GM12878 (cell line): ENCODE results near the gene PEAR1. TPM values are rescaled to one million over a fixed set of nuclear protein-coding genes. Genes with fewer than 3 reads are reported as not detected.

Experiments
- ATAC-seq: fragments of 200-7000 bp; cut with Tn5 transposase; 3 replicates; pipeline ENCODE4 v1.9.1; 2020; ENCODE audit warnings: mild to moderate bottlenecking, moderate library complexity
- BruUV-seq: library from RNA; stranded (reverse); fragments of 400-500 nt; replicated peaks from 2 replicates; lab custom pipeline; 2021; lab: Mats Ljungman, UMichigan
- CTCF ChIA-PET: fragments of 300-600 bp; sonication (Branson Sonifier 250); formaldehyde crosslinking; extraction: SDS; loops from one replicate; lab custom pipeline; 2021; ENCODE audit warnings: inconsistent platforms; lab: Yijun Ruan, JAX
- POLR2A ChIA-PET: fragments of 350-600 bp; formaldehyde crosslinking; extraction: SDS; loops from one replicate; lab custom pipeline; 2021; ENCODE audit warnings: inconsistent platforms; lab: Charles Lee
- RAD21 ChIA-PET: fragments of 300-600 bp; sonication (Branson Sonifier 250); formaldehyde crosslinking; loops from one replicate; lab custom pipeline; 2023; ENCODE audit warnings: antibody characterized with exemption; ENCODE audit not compliant: unreplicated experiment; lab: Charles Lee
- SMC1A ChIA-PET: fragments of 300-600 bp; sonication (Branson Sonifier 250); formaldehyde crosslinking; loops from one replicate; lab custom pipeline; 2023; ENCODE audit not compliant: unreplicated experiment, uncharacterized antibody; lab: Charles Lee
- DNase-seq: peaks from one replicate; pipeline ENCODE4 v3.0.0-alpha.2; 2011; ENCODE audit warnings: low read depth, low spot score
- FAIRE-seq: peaks from 3 replicates; lab custom pipeline; 2011; peaks lifted over from hg19 to GRCh38; lab: Jason Lieb, UNC
- H2AFZ ChIP-seq: 2 replicates; pipeline ENCODE4 v1.6.0; 2011; ENCODE audit warnings: low read depth, low read length, control low read depth; ENCODE audit not compliant: control insufficient read depth
- H3K27ac ChIP-seq: 2 replicates; pipeline ENCODE4 v1.5.1; 2011; ENCODE audit warnings: control low read depth; ENCODE audit not compliant: control insufficient read depth, insufficient read depth
- H3K27me3 ChIP-seq, 2 experiments: replicated peaks in 1 of 2; 2 replicates each; pipeline versions ENCODE4 v1.6.0 to v1.6.1; 2011; ENCODE audit warnings: low read length in 1 of 2; ENCODE audit not compliant: control insufficient read depth in 2 of 2, insufficient read depth in 2 of 2
- H3K36me3 ChIP-seq, 2 experiments: 2 replicates each; pipeline ENCODE4 v1.5.1; 2011; ENCODE audit warnings: low read length in 1 of 2; ENCODE audit not compliant: control insufficient read depth in 2 of 2, insufficient read depth in 2 of 2
- H3K4me1 ChIP-seq: 2 replicates; pipeline ENCODE4 v1.6.1; 2011; ENCODE audit warnings: mild to moderate bottlenecking, low read length, moderate library complexity, mixed read lengths; ENCODE audit not compliant: control insufficient read depth, insufficient read depth
- H3K4me2 ChIP-seq: 2 replicates; pipeline ENCODE4 v1.6.0; 2011; ENCODE audit warnings: control low read depth; ENCODE audit not compliant: control insufficient read depth, insufficient read depth
- H3K4me3 ChIP-seq: fragments of 200-600 bp; sonication (generic); 2 replicates; pipeline ENCODE4 v1.5.1; 2016
- H3K79me2 ChIP-seq: 2 replicates; pipeline ENCODE4 v1.6.0; 2011; ENCODE audit warnings: low read length; ENCODE audit not compliant: control insufficient read depth, insufficient read depth
- H3K9ac ChIP-seq: 2 replicates; pipeline ENCODE4 v1.8.0; 2011; ENCODE audit warnings: low read length, control low read depth, mixed read lengths; ENCODE audit not compliant: control insufficient read depth, insufficient read depth
- H3K9me3 ChIP-seq: replicated peaks from 3 replicates; pipeline ENCODE4 v1.5.1; 2011; ENCODE audit warnings: mild to moderate bottlenecking, low read length; ENCODE audit not compliant: control insufficient read depth, insufficient read depth
- H4K20me1 ChIP-seq: 2 replicates; pipeline ENCODE4 v1.6.0; 2011; ENCODE audit not compliant: control insufficient read depth, insufficient read depth
- HCFC1 ChIP-seq: fragments of 150-350 bp; IDR thresholded peaks from 2 replicates; pipeline ENCODE4 v1.6.1; 2014; ENCODE audit warnings: low read length
- HDAC2 ChIP-seq: fragments of 200-600 bp; sonication (generic); IDR thresholded peaks from 2 replicates; pipeline ENCODE4 v1.6.1; 2017
- MXI1 ChIP-seq: fragments of 150-350 bp; IDR thresholded peaks from 2 replicates; pipeline ENCODE4 v1.6.1; 2011; ENCODE audit warnings: low read depth, mild to moderate bottlenecking, inconsistent platforms, low read length, improper control_type of control experiment
- MYB ChIP-seq: fragments of 150-350 bp; IDR thresholded peaks from 2 replicates; pipeline ENCODE4 v1.6.1; 2014; ENCODE audit warnings: mild to moderate bottlenecking, low read depth, low read length, borderline replicate concordance
- POU2F2 ChIP-seq: IDR thresholded peaks from 3 replicates; pipeline ENCODE4 v1.6.1; 2011; ENCODE audit warnings: low read depth, mild to moderate bottlenecking, low read length, borderline replicate concordance
- RUNX3 ChIP-seq: IDR thresholded peaks from 2 replicates; pipeline ENCODE4 v1.6.1; 2012; ENCODE audit warnings: low read length, inconsistent platforms
- SMAD1 ChIP-seq: fragments of 450-650 bp; IDR thresholded peaks from 2 replicates; pipeline ENCODE4 v1.6.1; 2018; ENCODE audit warnings: mild to moderate bottlenecking, low read depth; ENCODE audit not compliant: partially characterized antibody
- ZNF207 ChIP-seq: fragments of 450-650 bp; IDR thresholded peaks from 2 replicates; pipeline ENCODE4 v1.6.1; 2014; ENCODE audit warnings: antibody characterized with exemption, mild to moderate bottlenecking, borderline replicate concordance
- ZSCAN29 ChIP-seq: fragments of 450-650 bp; IDR thresholded peaks from 2 replicates; pipeline ENCODE4 v1.6.1; 2017; ENCODE audit warnings: mild to moderate bottlenecking, moderate library complexity
- WGBS: methylation state at CpG from one replicate; pipeline ENCODE4 v1.1.6; 2016; ENCODE audit warnings: low lambda C conversion rate; ENCODE audit not compliant: insufficient replicate concordance, insufficient coverage; ENCODE audit errors: missing lambda C conversion rate; 5-methylcytosine and 5-hydroxymethylcytosine counted together
- in situ Hi-C: fragments of 300-500 bp; cut with MboI; formaldehyde crosslinking; loops from 9 replicates; pipeline ENCODE4 v1.14.3; 2018; ENCODE audit warnings: mixed read lengths
- intact Hi-C: fragments of 100-400 bp; cut with micrococcal nuclease; formaldehyde crosslinking; loops from one replicate; pipeline ENCODE4 v1.14.2; 2022; ENCODE audit not compliant: unreplicated experiment
- polyA plus RNA-seq, 11 experiments: library from polyadenylated mRNA; depleted of rRNA in 4 of 11; unstranded in 6 of 11; stranded (reverse) in 5 of 11; fragments of >200 nt; fragmentation: Nextera tagmentation in 4 of 11; fragmentation: Illumina TruSeq in 1 of 11; extraction: Ambion mirVana in 4 of 11; extraction: Trizol in 1 of 11; gene quantifications; 1 replicate in 1 of 11; 2 replicates in 10 of 11; pipeline versions ENCODE4 v1.2.1 to v1.2.3, GENCODE V29; 2011 to 2016; ENCODE audit warnings: inconsistent platforms in 2 of 11, missing spikeins in 2 of 11, low read depth in 1 of 11
- total RNA-seq, 4 experiments: library from RNA; depleted of rRNA in 3 of 4; stranded (reverse); fragments of >200 nt in 3 of 4; fragmentation: Illumina TruSeq in 1 of 4; extraction: Trizol in 1 of 4; gene quantifications; 2 replicates each; pipeline versions ENCODE4 v1.2.1 to v1.2.3, GENCODE V29; 2013 to 2021

Gene PEAR1
- total and polyA plus RNA-seq, 10 of the 15 experiments (the other 5 are each of a cell fraction or from before 2014, with no cell fraction given), result not detected

DNA sequence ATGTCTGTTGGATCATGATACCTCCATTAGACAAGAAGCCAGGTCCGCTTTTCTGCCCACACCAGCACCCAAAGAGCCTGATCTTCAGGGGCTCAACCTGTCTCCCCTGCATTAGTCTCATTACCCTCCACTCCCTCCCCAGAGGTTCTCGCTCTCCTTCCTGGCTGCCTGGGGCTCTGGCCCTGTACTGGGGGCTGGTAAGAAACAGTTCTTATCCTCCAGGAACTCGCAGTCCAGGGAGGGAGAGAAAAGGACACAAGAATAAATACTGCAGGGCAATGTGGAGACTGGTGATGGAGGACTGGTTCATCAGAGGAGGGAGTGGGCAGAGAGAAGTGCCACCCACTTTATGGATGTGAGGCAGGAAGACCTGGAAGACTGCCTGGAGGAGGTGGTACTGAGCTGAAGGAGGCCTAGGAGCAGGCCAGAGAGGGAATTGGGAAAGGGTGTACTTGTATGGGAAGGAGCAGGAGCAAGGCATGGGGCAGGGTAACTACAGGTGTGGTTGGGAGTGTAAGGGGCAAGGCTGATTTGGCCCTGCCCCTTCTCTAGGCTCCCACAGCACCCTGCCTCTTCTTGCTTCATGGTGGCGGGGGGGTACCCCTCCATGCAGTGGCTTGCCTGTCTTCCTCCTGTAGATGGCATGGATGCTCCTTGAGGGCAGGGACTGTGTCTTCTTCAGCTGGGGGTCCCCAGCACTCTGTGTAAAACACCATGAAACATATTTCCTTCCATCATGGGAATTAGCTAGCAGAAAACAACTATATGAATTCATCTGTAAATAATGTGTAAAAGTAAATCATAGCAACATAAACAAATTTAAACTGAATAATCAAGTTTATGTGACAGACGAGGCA lies 31.9 kb downstream of the PEAR1 start:
- no peaks in the 10 kb centered on the region for H3K36me3 ChIP-seq
- no TSS peak for BruUV-seq
- H3K4me3 ChIP-seq, result no peak overlapping the region
- FAIRE-seq (no peak), DNase-seq (no peak), ATAC-seq (no peak)
- no peaks in the 10 kb centered on the region for H3K4me1 ChIP-seq
- intact Hi-C loops (no loop called here), in situ Hi-C loops (no loop called here)
- TF ChIP-seq MYB, result no peak
- TF ChIP-seq ZNF207, result no peak
- no peak for TF ChIP-seq RUNX3
- no peak for TF ChIP-seq MXI1
- no peak for TF ChIP-seq HDAC2
- no peak for TF ChIP-seq POU2F2
- no peak for TF ChIP-seq SMAD1
- no peak for TF ChIP-seq HCFC1
- no peak for TF ChIP-seq ZSCAN29
- H3K9ac ChIP-seq, result no peak overlapping the region
- ChIA-PET RAD21 (interaction anchor here (1.5 to 2.0 kb wide), 2 partner anchors 65 to 149 kb away, joined by 4 to 5 read pairs; partner anchors contain the start of gene NTRK1), CTCF (interaction anchor here (0.6 to 1.6 kb wide), 4 partner anchors 8 to 145 kb away, joined by 3 to 4 read pairs (median 3); no protein-coding TSS in a partner anchor), POLR2A (no interaction called here), SMC1A (no interaction called here)
- 6% methylated on average over 5 of the region's 5 CpGs for WGBS
- H4K20me1 ChIP-seq, result no peaks in the 10 kb centered on the region
- H2AFZ ChIP-seq, result no peak overlapping the region
- no peaks in the 10 kb centered on the region for H3K9me3 ChIP-seq
- H3K79me2 ChIP-seq, result no peaks in the 10 kb centered on the region
- no peak overlapping the region for H3K4me2 ChIP-seq
- peaks cover 22 to 29% of the 10 kb centered on the region in 2 experiments for H3K27me3 ChIP-seq
- H3K27ac ChIP-seq, result no peak overlapping the region
